SU-DHL-6 (cell line): ENCODE results near the gene CATSPERE.

Experiments
- EZH2phosphoT487 ChIP-seq: fragments of 200-600 bp; sonication (generic), shearing (Covaris generic); conservative IDR thresholded peaks from 2 replicates; pipeline ENCODE4 v1.6.1; 2018; ENCODE audit warnings: mild to moderate bottlenecking, antibody characterized with exemption, low read length, moderate library complexity, mixed read lengths
- TF ChIP-seq, protein P1 (sequence below): fragments of 200-600 bp; sonication (generic); IDR thresholded peaks from one replicate; pipeline ENCODE4 v1.5.1; 2017; ENCODE audit warnings: antibody characterized with exemption, mild to moderate bottlenecking, low read length, moderate library complexity; ENCODE audit not compliant: insufficient read depth, poor library complexity, severe bottlenecking

DNA sequence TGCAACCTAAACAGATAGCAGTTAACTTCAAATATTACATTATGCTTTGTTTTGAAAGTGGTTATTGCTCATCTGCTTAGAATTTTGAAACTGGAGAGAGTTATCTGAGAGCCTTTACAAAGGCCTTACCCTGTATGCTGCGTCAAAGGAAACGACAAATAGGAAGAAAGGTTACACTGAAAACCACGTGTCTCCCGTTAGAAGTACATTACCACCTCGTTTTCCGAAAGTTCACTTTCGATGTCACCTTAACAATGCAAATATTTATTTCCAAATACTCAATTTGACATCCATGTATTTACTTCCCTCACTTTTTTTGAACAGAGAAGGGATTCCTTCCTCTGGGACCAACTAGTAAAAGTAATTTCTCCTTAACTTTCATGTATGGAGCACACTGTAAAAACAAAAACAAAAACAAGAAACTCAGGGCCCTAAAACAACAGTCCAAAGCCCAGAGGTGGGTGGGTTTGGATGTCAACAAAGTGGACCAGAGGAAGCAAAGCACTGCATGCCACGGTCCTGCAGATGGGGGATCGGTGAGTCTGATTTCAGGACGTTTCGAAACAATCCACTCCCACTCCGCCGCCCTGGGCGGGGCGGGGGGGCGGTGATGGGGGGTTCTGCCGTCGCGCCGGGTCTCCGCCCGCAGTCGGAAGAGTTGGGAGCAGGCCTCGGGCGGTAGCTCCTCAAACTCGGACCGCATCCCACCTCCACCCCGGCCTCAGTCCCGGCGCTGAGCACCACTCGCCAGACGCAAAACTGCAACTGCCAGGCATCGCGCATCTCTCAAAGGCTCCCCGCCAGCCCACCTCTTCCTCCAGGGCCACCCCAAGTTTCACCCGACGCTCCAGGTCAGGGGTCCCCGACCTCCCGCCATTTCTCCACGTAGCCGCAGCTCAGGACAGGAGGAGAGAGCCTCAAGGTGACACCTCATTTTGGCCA lies 10.2 kb upstream of the CATSPERE start:
- TF ChIP-seq, protein P1, sequence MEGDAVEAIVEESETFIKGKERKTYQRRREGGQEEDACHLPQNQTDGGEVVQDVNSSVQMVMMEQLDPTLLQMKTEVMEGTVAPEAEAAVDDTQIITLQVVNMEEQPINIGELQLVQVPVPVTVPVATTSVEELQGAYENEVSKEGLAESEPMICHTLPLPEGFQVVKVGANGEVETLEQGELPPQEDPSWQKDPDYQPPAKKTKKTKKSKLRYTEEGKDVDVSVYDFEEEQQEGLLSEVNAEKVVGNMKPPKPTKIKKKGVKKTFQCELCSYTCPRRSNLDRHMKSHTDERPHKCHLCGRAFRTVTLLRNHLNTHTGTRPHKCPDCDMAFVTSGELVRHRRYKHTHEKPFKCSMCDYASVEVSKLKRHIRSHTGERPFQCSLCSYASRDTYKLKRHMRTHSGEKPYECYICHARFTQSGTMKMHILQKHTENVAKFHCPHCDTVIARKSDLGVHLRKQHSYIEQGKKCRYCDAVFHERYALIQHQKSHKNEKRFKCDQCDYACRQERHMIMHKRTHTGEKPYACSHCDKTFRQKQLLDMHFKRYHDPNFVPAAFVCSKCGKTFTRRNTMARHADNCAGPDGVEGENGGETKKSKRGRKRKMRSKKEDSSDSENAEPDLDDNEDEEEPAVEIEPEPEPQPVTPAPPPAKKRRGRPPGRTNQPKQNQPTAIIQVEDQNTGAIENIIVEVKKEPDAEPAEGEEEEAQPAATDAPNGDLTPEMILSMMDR: no peak
- no peak for TF ChIP-seq EZH2phosphoT487
